NCI-H345 (cell line): Measurements from ENCODE around the gene ANKRD66.
"Not testable (repeated sequence)": the region's sequence is repeated elsewhere in the genome, so short reads cannot be mapped to it uniquely, and the experiment has no call there.

Experiments
- DNase-seq: peaks from one replicate; lab custom pipeline; 2025; lab: John Stamatoyannopoulos, UW

Gene ANKRD66

GRCh38 chr6:46746696-46747095 lies at the start of gene ANKRD66:
TSS of gene ANKRD66 (plus strand) at chr6:46746933. CDS start at chr6:46751949, 5,016 bp downstream.
- no peak for DNase-seq

GRCh38 chr6:46699970-46700369 lies 46.8 kb upstream of the ANKRD66 start:
- DNase-seq, result no peak

DNA sequence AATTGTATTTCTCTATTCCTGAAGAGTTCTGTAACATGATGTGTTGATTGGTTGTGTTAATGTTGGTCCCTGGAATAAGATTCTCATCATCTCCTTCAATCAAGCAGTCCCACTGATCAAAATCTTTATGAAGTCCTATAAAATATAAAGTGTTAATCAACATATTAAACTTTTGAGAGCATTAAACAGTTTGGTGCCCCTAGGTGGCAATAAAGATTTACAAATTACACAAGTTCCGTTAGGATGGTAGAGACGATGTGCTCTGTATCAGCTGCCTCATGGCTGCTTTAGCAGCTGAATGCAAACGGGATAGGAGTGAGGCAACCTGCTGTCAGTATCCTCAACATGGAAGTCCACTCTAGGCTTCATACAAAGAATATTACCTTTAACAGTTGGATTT lies 42.2 kb upstream of the ANKRD66 start:
- DNase-seq, result peak; percentile 40

DNA sequence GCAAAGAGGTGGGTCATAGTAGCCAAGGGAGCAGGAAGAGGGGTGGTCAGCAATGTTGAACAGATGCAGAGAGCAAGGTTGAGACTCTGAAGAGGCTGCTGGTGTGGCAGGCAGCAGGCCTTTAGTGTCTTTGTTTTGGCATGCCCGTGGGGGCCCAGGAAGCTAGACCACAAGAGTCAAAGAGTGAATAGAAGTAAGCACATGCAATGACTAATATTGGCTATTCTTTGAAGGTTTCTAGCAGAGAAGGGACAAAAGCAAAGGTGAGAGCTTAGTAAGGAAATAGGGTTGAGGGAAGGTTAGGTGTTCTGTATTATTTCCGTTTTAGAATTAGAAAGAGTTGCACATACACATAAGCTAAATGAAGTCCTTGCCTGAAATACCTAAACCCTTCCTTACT lies 40.3 kb upstream of the ANKRD66 start:
- no peak for DNase-seq

- DNase-seq, result no peak
Observed at GRCh38 chr6:46711491-46711890, 35.2 kb upstream of the ANKRD66 start.

DNA sequence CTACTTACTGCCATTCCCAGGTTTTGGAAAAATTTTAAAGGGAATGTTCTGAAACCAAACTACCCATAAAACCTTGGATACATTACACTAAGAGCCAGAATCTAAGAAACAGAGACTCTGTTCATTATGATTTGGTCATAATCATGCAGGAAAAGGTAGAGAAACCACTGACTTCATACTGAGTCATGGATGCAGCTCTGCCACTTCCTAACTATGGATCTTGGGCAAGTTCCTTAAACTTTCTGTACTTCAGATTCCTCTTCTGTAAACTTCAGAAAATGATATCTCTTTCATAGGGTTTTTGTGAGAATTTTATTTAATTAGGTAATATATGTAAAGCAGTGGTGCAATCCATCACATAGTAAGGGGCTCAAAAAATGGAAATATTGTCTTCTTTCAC lies 31.6 kb upstream of the ANKRD66 start:
- DNase-seq, result no peak

DNA sequence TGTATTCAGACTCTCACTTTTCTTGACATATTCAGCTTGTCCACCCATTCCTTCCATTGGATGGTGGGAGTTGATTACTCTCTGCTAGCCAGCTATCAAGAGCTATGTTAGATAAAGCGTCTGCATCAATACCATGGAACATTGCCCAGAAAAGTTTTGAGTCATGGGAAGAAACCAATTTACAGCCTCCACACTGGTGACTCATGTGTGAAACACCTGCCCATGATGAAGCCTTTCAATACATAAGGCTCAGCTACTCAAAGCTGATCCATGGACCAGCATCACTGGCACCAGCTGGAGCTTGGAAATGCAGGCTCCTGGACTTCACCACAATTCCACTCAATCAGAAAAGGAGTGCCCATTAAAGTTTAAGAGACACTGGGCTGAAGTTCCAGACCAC lies 27.6 kb upstream of the ANKRD66 start:
- no peak for DNase-seq

GRCh38 chr6:46720401-46720800 lies 26.3 kb upstream of the ANKRD66 start:
- DNase-seq, result no peak

DNA sequence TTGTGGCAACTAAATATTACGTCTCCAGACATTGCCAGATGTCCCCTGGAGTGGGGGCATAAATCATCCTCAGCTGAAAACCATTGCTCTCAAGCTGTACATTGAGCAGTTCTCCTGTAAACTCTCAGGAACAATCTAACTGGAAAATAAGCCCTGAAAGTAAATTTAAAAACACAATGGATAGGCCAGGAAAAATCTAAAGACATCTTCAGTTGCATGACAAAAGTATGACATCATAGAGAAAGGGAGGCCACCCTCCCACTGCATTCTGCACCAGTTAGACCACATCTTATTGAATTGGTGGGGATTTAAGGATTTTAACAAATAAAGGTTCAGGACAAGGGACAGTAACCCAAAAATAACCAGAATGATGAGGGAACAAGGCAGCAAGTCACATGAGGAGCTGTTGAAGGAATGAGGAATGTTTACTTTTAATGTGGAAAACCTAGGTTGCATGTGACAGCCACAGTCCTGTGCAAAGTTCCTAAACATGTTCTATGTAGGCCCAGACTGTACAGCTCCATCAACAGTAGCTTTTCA lies 16.9 kb upstream of the ANKRD66 start:
- DNase-seq, result no peak

DNA sequence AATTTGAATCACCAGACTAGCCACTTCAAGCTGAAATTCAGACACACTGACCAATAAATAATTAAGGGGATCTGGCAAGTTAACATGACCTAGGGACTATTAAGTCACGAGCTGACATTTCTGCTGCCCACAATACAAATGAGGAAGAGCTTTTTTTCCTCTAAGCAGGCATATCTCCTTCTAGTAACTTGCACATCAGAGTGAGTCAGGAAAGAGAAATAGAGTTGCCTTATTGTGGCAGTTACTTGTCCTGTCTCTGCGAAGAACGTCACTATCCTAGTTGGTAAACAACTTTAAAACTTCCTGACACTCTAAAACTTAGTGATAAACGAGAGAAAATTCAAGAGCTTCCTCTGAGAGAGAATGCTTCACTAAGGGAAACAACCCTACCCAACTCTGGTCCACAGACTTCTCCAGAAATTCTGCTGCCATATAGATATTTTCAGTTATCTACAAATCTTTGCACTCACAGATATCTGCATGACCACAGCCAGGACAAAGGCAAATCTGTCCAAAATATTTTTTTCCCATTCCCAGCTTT lies 15.7 kb upstream of the ANKRD66 start:
- DNase-seq, result no peak

GRCh38 chr6:46733341-46733801 lies 13.4 kb upstream of the ANKRD66 start:
- no peak for DNase-seq

DNA sequence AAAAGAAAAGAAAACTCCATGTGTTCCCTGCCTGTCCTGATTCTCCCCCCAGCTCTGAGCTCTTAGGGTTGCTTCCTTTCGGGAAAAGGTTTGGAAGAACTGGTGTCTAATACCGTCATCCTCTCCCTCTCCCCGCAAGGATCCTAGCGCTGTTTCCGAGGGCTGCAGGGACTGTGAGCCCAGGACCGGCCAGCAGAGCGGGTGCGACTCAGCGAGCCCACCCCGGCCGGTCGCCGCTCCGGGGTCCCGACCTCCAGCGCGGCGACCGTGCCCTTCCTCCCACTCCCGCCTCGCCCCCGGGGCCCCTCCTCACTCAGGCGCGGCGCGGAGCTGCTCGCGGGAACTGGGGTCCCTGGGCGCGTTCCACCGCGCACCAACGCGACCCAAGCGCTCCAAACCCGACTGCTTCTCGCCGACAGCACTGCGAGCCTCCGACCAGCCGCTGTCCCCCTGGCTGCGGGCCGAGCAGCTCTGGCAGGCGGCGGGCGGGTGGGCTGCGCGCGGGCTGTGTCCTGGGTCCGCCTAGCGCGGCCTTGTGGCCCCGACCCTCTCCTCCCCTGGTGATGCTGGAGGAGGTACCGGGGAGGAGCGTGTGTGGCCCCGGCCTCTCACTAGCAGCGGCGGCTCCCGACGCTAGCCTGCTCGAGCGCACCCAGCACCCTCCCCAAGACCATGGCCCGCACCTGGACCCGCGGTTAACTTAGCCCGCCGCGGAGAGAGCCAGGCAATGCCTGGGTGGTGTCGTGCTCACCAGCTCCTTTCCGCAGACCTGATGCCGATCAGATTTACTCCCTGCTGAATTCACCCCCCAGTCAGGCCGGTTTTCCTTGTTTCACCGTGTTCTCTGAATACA lies 11.6 kb upstream of the ANKRD66 start, which contains the start of gene PLA2G7:
TSS of gene PLA2G7 (minus strand) at position 509 of the 853 bp plus-strand sequence. CDS start 12,484 bp downstream, outside the sequence.
- peak; percentile 34 for DNase-seq

DNA sequence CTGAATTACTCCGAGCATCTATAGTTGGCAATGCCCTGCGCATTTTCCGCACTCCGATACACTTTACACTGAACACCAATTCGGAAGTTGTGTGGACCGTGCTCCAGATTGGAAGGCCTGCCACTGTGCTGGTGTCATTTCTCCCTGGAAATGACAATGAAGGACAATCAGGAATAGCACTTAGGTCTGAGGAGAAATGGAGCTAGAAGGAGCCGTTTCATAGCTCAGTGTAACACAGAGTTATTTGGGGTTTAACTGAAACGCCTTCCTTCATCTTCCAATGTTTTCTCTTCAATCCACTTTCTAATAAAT lies 11.1 kb upstream of the ANKRD66 start:
- DNase-seq, result no peak

- DNase-seq, result no peak
Observed at GRCh38 chr6:46736906-46737305, 9.8 kb upstream of the ANKRD66 start.

GRCh38 chr6:46741482-46741881 lies 5.3 kb upstream of the ANKRD66 start:
- DNase-seq, result no peak

DNA sequence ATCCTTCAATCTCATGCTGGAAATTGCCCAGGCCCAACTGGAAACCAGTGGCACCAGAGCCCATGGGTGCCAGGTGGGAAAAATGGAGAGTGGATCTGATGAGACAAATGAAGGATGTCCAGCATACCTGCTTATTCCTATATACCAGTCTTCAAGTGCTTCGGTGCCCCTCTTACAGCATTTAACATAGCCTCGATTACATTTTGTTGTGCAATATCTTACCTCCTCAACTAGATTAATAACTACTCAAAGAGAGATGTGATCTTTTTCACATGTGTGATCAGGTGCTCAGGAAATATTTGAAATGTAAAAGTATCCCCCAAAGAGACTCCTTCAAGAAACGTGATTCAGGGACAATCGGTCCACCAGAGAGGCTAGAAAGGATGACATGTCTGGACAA lies 4.8 kb upstream of the ANKRD66 start:
- DNase-seq, result no peak

GRCh38 chr6:46743425-46744158 lies 3.1 kb upstream of the ANKRD66 start:
- no peak for DNase-seq

DNA sequence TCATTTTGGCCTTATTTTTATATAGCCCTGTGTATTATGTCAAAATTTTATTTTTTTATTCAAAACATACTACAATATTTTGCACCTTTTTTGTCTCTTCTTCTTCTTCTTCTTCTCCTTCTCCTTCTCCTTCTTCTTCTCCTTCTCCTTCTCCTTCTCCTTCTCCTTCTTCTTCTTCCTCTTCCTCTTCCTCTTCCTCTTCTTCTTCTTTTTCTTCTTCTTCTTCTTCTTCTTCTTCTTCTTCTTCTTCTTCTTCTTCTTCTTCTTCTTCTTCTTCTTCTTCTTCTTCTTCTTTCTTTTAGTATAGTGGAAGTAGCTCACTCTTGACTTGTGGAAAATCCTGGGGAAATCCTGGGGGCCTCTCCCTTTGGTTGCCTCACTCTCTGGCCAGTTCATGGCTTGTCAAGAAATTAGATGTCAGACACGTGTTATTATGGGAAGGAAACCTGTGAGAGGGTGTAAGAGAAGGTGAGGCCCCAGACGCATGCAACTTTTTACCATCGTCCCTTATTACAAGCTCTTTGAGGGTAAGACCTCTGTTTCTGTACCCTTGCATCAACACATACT lies 2.5 kb upstream of the ANKRD66 start:
- not testable (repeated sequence) for DNase-seq

- DNase-seq, result no peak
Observed at GRCh38 chr6:46745973-46746372, 760 bp upstream of the ANKRD66 start.

GRCh38 chr6:46748940-46749503 lies 2.3 kb downstream of the ANKRD66 start:
- DNase-seq, result no peak

GRCh38 chr6:46749731-46750130 lies 3.0 kb downstream of the ANKRD66 start:
- DNase-seq, result no peak

DNA sequence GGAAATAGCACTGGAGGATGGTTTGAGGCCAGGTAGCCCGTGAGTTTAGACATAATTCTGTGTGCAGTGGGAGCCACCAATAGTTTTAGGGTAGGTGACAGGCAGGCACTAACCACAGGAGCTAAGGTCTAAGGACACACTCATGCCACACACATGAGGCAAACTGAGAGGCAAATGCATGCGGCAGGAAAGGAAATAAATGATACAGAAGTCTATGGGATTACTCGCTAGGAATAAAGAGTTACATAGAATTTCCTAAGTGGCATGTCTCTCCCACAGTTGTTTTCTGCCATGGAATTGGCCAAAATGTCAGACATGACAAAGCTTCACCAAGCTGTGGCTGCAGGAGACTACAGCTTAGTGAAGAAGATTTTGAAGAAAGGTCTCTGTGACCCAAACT lies 4.9 kb downstream of the ANKRD66 start:
- DNase-seq, result no peak
